Measurements from ENCODE around the gene CYP4F8.

Gene CYP4F8

DNA sequence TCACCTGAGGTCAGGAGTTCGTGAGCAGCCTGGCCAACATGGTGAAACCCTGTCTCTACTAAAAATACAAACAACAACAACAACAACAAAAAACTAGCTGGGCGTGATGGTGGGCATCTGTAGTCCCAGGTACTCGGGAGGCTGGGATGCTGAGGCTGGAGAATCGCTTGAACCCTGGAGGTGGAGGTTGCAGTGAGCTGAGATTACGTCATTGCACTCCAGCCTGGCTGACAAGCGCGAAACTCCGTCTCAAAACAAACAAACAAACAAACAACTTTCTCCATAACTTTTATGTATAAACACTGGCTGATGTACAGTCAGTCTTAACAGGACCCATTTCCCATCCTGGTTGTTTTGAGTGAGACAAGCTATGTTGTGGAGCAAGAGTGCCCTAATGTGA, 5.8 kb upstream of the CYP4F8 start:
- TF ChIP-seq GATA2 (IDR thresholded peaks at IDR 0.05; ENCODE audit: low read depth, low read length) (no peak), GATA3 (IDR thresholded peaks at IDR 0.05; ENCODE audit: low read depth, low read length) (no peak)

- TF ChIP-seq GATA2 (IDR thresholded peaks at IDR 0.05; ENCODE audit: low read depth, low read length), result no peak
- TF ChIP-seq GATA3 (IDR thresholded peaks at IDR 0.05; ENCODE audit: low read depth, low read length), result no peak
These were observed 2.7 kb upstream of the CYP4F8 start for GRCh38 chr19:15612342-15612741.

- TF ChIP-seq GATA2 (IDR thresholded peaks at IDR 0.05; ENCODE audit: low read depth, low read length), result no peak
- no peak for TF ChIP-seq GATA3 (IDR thresholded peaks at IDR 0.05; ENCODE audit: low read depth, low read length)
These were observed 1.7 kb upstream of the CYP4F8 start for GRCh38 chr19:15613338-15613737.

DNA sequence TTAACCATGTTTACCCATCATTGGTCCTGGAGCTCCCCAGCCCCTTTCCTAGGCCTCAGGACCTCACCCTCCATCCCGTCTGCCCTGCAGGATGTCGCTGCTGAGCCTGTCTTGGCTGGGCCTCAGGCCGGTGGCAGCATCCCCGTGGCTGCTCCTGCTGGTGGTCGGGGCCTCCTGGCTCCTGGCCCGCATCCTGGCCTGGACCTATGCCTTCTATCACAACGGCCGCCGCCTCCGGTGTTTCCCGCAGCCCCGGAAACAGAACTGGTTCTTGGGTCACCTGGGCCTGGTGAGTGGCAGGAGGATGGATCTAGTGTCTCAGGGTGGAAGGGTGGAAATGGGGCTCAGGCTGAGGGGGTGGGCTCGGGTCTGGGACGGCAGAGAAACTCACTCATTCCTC, 508 bp downstream of the CYP4F8 start:
- TF ChIP-seq GATA3 (IDR thresholded peaks at IDR 0.05; ENCODE audit: low read depth, low read length), result no peak

DNA sequence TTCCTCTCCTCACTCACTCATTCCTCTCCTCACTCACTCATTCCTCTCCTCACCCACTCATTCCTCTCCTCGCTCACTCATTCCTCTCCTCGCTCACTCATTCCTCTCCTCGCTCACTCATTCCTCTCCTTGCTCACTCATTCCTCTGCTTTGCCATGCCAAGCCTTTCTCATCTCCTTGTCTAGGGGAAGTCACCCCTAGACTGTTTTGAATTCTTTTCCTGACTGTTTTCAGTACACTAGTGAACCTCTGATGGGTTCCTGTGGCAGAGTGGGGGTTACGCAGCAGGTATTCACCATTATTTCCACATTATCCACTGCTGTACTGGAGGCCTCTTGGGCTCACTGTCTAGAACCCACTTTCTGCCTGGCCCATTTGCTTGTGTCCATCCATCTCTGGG, 1.2 kb downstream of the CYP4F8 start:
- no peak for TF ChIP-seq GATA2 (IDR thresholded peaks at IDR 0.05; ENCODE audit: low read depth, low read length)
- TF ChIP-seq GATA3 (IDR thresholded peaks at IDR 0.05; ENCODE audit: low read depth, low read length), result no peak

- TF ChIP-seq GATA2 (IDR thresholded peaks at IDR 0.05; ENCODE audit: low read depth, low read length) (no peak), GATA3 (IDR thresholded peaks at IDR 0.05; ENCODE audit: low read depth, low read length) (no peak)
These were observed 1.7 kb downstream of the CYP4F8 start for GRCh38 chr19:15616627-15617270.

DNA sequence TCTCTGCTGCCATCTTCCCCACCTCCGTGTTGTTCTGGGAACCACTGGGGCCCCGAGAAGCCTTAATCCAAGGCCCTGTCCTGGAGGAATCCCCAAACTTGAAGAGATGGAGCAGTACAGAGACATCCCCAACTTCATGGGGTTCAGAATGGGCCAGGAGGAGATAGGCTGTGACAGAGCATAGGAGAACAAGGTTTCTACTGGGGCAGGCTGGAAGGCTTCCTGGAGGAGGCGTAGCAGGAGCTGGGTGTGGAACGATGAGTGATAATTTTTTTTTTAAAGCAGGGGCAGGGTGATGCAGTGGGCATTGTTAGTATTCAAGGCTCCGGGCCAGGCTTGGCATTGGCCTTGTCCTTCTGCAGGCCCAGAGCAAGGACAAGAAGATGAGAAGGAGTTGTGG, 3.3 kb downstream of the CYP4F8 start:
- TF ChIP-seq GATA3 (IDR thresholded peaks at IDR 0.05; ENCODE audit: low read depth, low read length) (no peak), GATA2 (IDR thresholded peaks at IDR 0.05; ENCODE audit: low read depth, low read length) (no peak)

DNA sequence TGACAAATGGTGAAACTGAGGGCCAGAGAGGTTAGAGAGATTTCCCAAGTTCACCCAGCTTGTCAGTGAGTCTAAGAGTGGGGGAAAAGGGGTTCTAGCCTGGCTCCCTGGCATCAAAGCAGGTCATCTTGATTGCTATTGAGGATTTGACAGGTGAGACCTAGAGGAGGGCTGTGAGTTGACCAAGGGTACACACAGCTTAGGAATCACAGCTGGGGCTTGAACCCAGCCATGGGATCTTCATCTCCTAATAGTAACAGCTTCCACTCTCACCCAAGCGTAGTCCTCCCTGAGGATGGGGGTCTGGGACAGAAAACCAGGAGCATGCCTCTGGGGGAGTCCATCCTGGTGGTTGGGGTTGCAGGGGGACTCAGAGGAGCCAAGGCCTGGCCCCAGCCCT, 6.8 kb downstream of the CYP4F8 start:
- TF ChIP-seq GATA3 (IDR thresholded peaks at IDR 0.05; ENCODE audit: low read depth, low read length) (no peak), GATA2 (IDR thresholded peaks at IDR 0.05; ENCODE audit: low read depth, low read length) (no peak)

DNA sequence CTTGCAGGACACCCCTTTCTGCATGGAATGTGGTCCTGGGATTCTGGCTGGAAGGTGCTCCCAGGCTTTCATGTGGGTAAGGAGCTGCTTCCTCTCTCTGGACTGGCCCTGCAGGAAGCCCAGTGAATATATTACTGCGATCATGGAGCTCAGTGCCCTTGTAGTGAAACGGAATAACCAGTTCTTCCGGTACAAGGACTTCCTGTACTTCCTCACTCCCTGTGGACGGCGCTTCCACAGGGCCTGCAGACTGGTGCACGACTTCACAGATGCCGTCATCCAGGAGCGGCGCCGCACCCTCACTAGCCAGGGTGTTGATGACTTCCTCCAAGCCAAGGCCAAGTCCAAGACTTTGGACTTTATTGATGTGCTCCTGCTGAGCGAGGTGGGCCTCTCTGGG, 8.0 kb downstream of the CYP4F8 start:
- TF ChIP-seq GATA2 (IDR thresholded peaks at IDR 0.05; ENCODE audit: low read depth, low read length) (no peak), GATA3 (IDR thresholded peaks at IDR 0.05; ENCODE audit: low read depth, low read length) (no peak)

DNA sequence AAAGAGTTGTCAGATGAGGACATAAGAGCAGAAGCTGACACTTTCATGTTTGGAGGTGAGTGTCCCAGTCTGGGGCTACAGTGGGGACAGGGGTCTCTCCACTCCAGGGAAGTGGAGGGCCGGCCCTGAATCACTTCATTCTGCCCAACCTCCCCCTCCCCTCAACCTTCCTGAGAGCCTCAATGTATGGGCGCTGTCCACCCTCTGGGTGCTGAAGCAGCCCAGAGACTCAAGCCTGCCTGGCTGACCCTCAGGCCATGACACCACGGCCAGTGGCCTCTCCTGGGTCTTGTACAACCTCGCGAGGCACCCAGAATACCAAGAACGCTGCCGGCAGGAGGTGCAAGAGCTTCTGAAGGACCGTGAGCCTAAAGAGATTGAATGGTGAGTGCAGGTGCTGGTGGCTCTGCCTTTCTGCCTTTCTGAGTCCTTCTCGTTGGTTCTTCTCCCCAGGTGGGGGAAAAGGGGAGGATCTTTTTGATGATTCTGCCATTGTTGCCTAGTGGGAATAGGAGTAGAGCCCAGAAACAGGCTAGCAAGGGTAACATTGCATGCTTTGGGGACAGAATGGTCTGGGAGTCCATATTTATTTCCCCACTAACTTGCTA, 8.8 kb downstream of the CYP4F8 start:
- TF ChIP-seq GATA2 (IDR thresholded peaks at IDR 0.05; ENCODE audit: low read depth, low read length), result no peak
- TF ChIP-seq GATA3 (IDR thresholded peaks at IDR 0.05; ENCODE audit: low read depth, low read length), result no peak

DNA sequence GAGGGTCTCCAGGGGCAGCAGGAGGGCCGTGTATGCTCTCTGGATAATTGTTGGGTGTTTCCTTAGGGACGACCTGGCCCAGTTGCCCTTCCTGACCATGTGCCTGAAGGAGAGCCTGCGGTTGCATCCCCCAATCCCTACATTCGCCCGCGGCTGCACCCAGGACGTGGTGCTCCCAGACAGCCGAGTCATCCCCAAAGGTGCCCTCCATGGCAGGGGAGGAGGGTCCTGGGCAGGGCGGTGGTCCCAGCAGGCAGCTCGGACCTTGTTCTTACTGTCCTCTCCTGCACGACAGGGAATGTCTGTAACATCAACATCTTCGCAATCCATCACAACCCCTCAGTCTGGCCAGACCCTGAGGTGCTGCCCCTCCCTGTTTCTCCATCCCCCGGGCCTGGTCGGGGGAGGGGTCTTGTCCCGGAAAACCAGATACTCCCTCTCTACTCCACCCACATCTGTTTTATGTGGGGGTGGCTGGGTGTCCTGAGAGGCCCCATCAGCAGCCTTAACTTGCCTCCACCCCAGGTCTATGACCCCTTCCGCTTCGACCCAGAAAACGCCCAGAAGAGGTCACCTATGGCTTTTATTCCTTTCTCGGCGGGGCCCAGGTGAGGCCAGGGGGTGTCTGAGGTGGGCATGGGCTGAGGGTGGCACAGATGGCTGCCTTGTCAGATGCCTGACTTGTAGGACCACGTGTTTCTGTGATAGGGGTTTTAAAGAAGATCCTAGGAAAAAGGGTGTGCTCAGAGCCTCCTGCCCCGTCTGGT, 13.4 kb downstream of the CYP4F8 start:
- no peak for TF ChIP-seq GATA2 (IDR thresholded peaks at IDR 0.05; ENCODE audit: low read depth, low read length)
- TF ChIP-seq GATA3 (IDR thresholded peaks at IDR 0.05; ENCODE audit: low read depth, low read length), result no peak

DNA sequence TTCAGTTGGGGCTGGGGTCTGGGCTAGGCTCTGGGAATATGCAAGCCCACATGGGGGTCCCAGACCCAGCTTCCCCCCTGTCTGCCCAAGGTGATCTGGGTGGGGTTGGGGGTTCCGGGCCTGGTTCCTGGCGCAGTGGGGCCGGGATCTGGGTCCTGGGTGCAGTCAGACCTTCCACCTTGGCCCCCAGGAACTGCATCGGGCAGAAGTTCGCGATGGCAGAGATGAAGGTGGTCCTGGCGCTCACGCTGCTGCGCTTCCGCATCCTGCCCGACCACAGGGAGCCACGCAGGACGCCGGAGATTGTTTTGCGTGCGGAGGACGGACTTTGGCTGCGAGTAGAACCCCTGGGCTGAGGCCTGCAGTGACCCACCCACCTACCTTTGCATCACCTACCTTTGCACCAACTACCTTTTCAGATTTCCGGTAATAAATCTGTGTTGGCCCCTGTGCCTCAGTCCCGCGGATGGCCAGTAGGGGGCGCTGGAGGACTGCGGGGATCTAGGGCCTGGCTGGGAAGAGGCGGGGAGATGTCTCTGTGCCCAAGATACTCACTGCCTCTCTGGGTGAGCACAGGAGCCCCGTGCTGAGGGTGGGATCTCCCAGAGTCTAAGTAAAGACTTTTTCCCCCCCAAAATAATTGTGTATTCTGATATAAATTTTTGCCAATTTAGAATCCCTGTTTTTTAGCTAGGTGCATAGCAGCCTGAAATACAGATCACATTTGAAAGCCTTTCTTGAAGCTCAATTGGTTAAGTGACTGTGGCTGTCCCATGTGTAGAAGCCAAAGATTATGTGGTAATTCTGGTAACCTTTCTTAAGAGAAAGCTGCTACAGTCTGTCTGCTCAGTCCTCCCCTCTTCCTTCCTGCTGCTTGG, 14.2 kb downstream of the CYP4F8 start:
- TF ChIP-seq GATA3 (IDR thresholded peaks at IDR 0.05; ENCODE audit: low read depth, low read length), result no peak
- no peak for TF ChIP-seq GATA2 (IDR thresholded peaks at IDR 0.05; ENCODE audit: low read depth, low read length)

DNA sequence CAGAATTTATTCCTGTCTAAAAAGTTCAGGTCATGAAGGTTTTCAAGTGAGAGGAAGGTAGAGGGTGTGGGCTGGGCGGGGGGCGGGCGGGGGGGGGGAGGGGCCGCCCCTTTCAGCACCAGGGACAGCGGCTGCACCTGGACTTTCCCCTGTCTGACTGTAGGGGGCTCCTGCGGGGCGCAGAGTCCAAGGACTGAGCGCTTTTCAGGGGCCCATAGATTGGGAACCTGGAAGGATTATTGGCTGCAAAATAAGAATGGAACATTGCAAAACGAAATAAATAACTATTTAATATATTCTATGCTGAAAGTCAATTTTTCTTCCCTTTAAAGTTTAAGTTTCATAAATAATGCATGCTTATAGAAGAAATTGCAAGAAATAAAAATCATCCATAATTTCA, 16.8 kb downstream of the CYP4F8 start:
- no peak for TF ChIP-seq GATA2 (IDR thresholded peaks at IDR 0.05; ENCODE audit: low read depth, low read length)
- TF ChIP-seq GATA3 (IDR thresholded peaks at IDR 0.05; ENCODE audit: low read depth, low read length), result no peak

Measured in SH-SY5Y (cell line).